ENCODE data around the gene CLTCL1.

CLTCL1 gene

GRCh38 chr22:19139974-19140373 is 151.5 kb downstream of the CLTCL1 start:
- in situ Hi-C loops (cut with MboI; ENCODE audit: low sequenced_read_pairs, unreplicated experiment) = no loop called here

DNA sequence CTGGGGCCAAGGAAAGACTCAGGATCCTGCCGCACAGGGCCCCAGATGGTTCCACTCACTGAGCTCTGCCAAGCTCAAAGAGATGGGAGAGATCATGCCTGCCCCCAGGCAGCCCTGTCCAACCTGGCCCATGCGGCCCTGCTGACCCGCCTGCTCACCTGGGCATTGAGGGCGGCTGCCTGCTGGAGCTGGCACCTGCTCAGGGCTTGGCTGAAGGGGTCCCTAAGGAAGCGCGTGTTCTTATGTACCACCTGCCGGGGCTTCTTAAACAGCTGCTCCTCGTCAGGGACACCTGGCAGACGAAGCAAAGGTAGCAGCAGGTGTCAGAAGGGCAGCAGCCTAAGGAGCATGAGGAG is 152.5 kb downstream of the CLTCL1 start:
- in situ Hi-C loops (cut with MboI; ENCODE audit: low sequenced_read_pairs, unreplicated experiment) = no loop called here
- TF ChIP-seq CTCF (IDR thresholded peaks at IDR 0.05; ENCODE audit: borderline replicate concordance, control extremely low read depth, extremely low read depth, insufficient read depth, missing control alignments) = no peak
- DNase-seq (ENCODE audit: low spot score) = no peak

More at GRCh38 chr22:19139974-19140373, 151.5 kb downstream of the CLTCL1 start:
- TF ChIP-seq CTCF (IDR thresholded peaks at IDR 0.05; ENCODE audit: borderline replicate concordance, control extremely low read depth, extremely low read depth, insufficient read depth, missing control alignments) = no peak
- DNase-seq (ENCODE audit: low spot score) = no peak

DNA sequence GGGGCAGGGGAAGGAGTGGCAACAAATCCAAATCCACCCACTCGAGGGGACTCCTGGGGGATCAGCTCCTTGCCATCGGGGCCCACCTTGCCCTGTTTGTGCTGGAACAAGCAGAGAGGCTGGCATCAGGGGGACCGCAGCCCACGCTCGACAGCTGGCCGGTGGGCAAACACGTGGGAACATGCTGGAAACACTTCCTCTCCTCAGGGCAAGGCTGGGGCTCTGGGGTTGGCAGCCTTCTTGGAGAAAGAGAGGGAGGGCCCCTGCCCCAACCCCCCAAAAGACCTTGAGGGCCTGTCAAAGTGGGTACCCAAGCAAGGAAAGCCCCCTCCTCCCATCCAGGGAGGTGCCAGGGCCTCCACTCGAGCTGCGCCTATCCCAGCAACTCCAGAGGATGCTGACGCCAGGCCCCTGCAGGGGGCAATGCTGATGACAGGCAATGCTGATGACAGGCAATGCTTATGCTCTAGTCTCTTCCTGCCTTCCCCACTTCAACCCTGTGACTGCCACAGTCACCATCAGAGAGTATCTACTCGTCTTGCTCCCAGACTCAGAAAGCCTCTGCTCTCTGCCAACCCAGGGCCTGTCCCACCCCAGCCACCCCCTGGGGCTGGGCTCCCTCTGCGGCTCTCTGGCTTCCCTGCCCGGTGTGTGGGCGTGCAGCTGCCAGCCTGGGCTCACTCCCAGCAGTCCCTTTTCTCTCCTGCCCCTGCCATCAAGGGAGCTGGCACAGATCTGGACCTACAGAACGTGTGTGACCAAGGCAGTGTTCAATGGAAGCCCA is 153.1 kb downstream of the CLTCL1 start:
- in situ Hi-C loops (cut with MboI; ENCODE audit: low sequenced_read_pairs, unreplicated experiment) = no loop called here
- TF ChIP-seq CTCF (IDR thresholded peaks at IDR 0.05; ENCODE audit: borderline replicate concordance, control extremely low read depth, extremely low read depth, insufficient read depth, missing control alignments) = no peak
- DNase-seq (ENCODE audit: low spot score) = no peak

GRCh38 chr22:19137384-19138216 is 153.9 kb downstream of the CLTCL1 start:
- no peak for TF ChIP-seq CTCF (IDR thresholded peaks at IDR 0.05; ENCODE audit: borderline replicate concordance, control extremely low read depth, extremely low read depth, insufficient read depth, missing control alignments)
- in situ Hi-C loops (cut with MboI; ENCODE audit: low sequenced_read_pairs, unreplicated experiment) = no loop called here
- DNase-seq (ENCODE audit: low spot score) = no peak

- TF ChIP-seq CTCF (IDR thresholded peaks at IDR 0.05; ENCODE audit: borderline replicate concordance, control extremely low read depth, extremely low read depth, insufficient read depth, missing control alignments) = no peak
- in situ Hi-C loops (cut with MboI; ENCODE audit: low sequenced_read_pairs, unreplicated experiment) = no loop called here
- DNase-seq (ENCODE audit: low spot score) = no peak
Observed at GRCh38 chr22:19136915-19137314, 154.6 kb downstream of the CLTCL1 start.

DNA sequence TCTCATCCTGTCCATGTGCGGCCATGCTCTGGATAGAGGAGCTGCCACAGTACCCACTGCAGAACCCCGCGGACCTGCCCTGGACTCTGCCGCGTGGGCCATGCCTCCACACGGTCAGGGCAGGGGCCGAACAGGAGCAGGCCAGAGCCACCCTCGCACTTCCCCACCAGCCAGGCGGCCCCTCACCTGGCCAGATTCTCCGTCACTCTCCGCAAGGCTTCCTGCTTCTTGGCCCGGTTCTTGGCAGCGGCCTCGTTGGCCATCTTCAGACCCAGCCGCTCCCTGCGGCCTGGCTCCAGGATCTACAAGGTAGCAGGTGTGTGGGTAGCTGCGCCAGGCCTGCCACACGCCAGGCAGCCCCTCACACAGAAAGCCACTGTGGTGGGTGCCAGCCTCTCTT is 156.6 kb downstream of the CLTCL1 start:
- no peak for TF ChIP-seq CTCF (IDR thresholded peaks at IDR 0.05; ENCODE audit: borderline replicate concordance, control extremely low read depth, extremely low read depth, insufficient read depth, missing control alignments)
- in situ Hi-C loops (cut with MboI; ENCODE audit: low sequenced_read_pairs, unreplicated experiment) = no loop called here
- no peak for DNase-seq (ENCODE audit: low spot score)

Data from GM13976 (cell line).